Epidermal melanocyte (primary cell): ENCODE data around the gene LMCD1.
A peak's percentile ranks its signal among the peaks of the same experiment; 100 is the strongest.

Experiments used
- DNase-seq: peaks from one replicate; pipeline ENCODE4 v3.0.0; 2011; ENCODE audit warnings: low spot score; ENCODE audit not compliant: insufficient read length

Gene LMCD1

DNA sequence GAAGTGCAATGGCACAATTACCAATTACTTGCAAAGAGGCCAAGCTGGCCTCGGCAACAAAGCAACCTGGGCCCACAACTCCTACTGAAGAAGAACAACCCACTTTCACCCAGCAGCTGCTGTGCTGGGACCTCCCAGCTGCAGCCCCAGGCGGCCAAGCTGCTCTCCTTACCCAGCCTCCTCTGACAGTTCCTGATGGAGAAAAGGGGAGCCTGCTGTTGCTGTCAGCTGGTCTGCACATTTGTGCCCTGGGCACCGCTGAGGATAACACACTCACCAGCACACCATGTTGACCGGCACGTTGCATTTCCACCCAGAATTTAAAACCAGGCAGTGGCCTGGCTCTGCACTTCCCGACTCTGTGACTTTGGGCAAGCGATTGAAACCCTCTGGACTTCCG is 109.3 kb downstream of the LMCD1 start:
- DNase-seq, result no peak

DNA sequence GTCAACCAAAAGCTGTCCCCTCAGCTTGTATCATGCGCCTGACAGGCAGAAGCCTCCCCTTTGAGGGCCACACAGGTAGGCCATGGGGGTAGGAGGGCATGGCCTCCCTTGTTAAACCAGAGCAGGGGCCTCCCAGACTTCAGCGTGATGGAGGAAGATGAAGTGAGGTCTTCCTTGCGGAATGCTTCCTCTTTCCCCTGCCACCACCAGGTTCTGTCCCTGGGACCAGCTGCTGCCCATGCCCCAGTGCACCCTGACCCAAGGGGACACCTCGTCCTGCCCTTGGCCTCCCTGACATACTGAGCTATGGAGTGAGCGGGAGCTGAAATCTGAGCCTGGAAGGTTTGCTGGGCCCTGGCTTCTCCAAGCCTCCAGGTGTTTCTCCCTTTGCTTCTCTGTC is 116.3 kb downstream of the LMCD1 start:
- DNase-seq, result no peak

DNA sequence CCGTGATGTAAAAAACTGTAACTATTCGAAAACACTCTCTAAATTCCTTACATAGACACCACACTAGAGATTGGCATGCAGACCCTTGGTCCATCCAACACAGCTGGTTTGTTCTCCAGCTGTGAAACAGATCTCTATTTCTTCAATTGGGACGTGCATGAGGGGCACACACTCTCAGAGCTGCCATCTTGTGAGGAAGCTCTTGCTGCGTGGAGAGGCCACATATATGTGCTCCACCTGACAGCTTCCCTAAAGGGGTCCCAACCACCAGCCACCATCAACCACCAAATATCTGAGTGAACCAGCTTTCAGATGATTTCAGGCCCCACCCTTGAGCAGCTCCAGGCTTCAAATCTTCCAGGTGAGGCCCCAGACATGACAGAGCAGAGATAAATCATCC is 117.3 kb downstream of the LMCD1 start:
- DNase-seq, result no peak

DNA sequence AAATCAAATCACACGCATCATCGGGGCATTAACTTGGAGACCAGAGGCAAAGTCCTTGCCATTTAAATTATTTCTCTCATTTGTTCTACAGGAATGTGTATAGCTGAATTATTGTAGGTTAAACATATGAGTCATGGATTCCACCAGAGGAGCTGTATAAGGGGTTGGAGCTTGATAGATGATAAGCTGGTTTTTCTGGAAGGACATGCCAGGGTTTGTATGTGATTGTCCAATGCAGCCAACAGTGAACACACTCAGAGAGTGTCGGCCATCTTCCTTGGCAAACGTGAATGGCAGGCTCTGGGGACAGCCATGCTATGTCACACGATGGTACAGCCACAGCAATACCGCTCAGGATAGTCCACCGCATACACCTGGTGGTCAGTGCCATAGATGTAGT is 117.9 kb downstream of the LMCD1 start:
- DNase-seq, result no peak

DNA sequence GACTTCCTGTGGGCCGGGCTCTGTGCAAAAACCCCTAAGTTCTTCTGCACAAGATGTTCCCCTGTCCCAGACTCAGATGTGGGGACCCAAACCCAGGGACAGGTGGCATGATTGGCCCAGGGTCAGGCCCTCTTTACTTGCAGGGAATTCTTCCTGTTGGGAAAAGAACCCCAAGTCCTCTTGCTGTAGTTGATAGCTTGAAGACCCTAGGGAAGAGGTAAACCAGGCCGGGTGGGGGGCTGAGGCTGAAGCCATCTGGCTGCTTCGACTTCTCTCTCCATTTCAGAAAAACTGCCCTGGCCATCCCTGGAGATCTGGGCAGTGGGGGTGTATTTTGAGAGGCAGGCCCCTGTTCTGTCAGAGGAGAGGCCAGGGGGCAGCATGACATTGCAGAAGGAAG is 119.5 kb downstream of the LMCD1 start:
- no peak for DNase-seq

DNA sequence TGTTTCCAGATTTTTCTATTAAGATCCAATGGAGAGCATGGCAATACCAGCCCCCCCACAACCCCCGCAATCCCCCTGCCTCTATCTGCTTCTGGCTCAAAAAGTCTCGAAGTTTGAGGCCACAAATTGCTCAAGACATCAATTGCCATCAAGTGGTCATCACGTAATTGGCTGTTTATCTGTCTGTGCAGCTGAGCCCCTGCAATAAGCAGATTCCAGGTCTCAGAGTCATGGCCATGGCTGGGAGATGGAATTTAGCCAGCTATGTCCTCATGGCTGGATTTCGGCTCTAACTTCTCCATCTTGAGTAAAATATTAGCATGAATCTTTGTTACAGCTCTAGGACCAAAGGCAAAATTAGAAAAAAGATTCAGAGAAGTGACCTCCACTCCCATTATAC is 120.2 kb downstream of the LMCD1 start:
- no peak for DNase-seq

DNA sequence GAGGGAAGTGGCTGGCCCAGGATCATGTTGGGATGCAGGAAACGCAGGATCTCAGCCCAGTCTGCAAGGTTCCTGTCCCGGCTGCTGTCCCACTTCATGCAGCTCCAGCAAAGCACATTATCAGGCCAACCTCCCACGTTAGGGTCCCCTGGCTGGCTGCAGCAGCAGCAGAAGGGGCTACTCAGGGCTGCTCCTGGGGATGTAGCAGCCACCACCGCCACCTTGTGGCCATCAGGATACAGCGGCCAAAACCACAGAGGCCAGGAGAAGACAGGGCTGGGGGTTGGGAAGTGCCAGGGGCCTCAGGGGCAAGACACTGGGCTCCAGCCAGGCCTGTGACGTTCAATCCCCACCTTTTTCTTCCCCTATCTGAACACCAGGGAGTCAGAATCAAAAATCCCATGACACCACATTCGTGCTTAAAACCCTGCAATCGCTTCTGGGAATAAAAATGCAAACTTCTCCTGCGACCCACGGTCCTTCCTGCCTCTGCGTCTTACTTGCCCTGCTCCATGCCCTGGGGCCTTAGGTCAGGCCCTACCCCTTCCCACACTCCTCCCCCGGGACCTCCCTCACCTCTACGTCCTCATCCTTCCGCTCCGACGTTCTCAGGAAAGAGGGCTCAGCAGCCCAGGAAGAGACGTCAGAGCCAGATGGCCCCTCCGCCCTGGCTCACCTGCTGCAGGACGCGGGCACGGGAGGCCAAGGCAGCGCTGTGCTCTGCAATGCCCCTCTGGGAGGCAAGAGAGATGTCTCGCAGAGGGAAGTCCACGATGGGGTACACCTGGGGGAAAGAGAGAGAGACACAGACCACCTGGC is 121.5 kb downstream of the LMCD1 start:
- DNase-seq, result peak; percentile 76

DNA sequence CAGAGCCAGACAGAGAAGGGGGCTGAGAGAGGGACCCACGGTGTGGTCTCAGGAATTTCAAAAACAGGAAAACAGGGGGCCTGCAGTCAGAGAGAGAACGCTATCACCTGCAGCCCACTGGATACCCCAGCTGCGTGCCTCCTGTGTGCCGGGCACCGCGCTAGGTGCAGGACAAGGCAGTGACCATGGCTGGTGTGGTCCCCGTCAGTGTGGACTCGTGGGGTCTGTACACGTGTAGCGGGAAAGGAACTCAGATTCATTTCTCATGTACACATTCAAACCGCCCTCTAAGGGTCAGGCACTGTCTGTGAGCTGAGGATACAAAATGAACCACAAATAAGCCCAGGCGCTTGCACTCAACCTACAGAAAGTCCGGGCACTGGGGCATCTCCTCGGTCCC is 122.1 kb downstream of the LMCD1 start:
- DNase-seq, result no peak
